PFSK-1 (cell line): Measurements from ENCODE around the gene RGS17.

Experiments used
- POLR2AphosphoS5 ChIP-seq: IDR thresholded peaks from 2 replicates; pipeline ENCODE4 v1.6.1; 2012; ENCODE audit warnings: low read depth, mild to moderate bottlenecking, control low read depth, low read length, moderate library complexity
- SIN3A ChIP-seq: IDR thresholded peaks from 2 replicates; pipeline ENCODE4 v1.6.1; 2012; ENCODE audit warnings: mild to moderate bottlenecking, low read length, moderate library complexity, borderline replicate concordance; ENCODE audit not compliant: insufficient read depth
- TAF1 ChIP-seq: IDR thresholded peaks from 2 replicates; pipeline ENCODE4 v1.6.1; 2012; ENCODE audit warnings: low read length, control low read depth, borderline replicate concordance; ENCODE audit not compliant: insufficient read depth
- TF ChIP-seq, protein P1 (sequence below), 2 experiments: IDR thresholded peaks; 2 replicates each; pipeline versions ENCODE4 v1.6.1 to v1.8.0; 2011 to 2012; ENCODE audit warnings: low read depth in 2 of 2, low read length in 2 of 2, control low read depth in 1 of 2, inconsistent platforms in 1 of 2, mild to moderate bottlenecking in 1 of 2, moderate library complexity in 1 of 2; ENCODE audit not compliant: insufficient read depth in 1 of 2

- TF ChIP-seq SIN3A (no peak), POLR2AphosphoS5 (no peak), TAF1 (no peak)
- TF ChIP-seq, protein P1, sequence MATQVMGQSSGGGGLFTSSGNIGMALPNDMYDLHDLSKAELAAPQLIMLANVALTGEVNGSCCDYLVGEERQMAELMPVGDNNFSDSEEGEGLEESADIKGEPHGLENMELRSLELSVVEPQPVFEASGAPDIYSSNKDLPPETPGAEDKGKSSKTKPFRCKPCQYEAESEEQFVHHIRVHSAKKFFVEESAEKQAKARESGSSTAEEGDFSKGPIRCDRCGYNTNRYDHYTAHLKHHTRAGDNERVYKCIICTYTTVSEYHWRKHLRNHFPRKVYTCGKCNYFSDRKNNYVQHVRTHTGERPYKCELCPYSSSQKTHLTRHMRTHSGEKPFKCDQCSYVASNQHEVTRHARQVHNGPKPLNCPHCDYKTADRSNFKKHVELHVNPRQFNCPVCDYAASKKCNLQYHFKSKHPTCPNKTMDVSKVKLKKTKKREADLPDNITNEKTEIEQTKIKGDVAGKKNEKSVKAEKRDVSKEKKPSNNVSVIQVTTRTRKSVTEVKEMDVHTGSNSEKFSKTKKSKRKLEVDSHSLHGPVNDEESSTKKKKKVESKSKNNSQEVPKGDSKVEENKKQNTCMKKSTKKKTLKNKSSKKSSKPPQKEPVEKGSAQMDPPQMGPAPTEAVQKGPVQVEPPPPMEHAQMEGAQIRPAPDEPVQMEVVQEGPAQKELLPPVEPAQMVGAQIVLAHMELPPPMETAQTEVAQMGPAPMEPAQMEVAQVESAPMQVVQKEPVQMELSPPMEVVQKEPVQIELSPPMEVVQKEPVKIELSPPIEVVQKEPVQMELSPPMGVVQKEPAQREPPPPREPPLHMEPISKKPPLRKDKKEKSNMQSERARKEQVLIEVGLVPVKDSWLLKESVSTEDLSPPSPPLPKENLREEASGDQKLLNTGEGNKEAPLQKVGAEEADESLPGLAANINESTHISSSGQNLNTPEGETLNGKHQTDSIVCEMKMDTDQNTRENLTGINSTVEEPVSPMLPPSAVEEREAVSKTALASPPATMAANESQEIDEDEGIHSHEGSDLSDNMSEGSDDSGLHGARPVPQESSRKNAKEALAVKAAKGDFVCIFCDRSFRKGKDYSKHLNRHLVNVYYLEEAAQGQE (IDR thresholded peaks at IDR 0.05; ENCODE audit: insufficient read depth in 1 of 2, low read depth in 2 of 2, low read length in 2 of 2): no peak
These were observed 506 bp downstream of the RGS17 start for GRCh38 chr6:153130515-153131036.
